MM.1S (cell line): ENCODE results near the gene RFESD.
"Not testable (repeated sequence)": the region's sequence is repeated elsewhere in the genome, so short reads cannot be mapped to it uniquely, and the experiment has no call there.

Experiments
- DNase-seq: peaks from one replicate; pipeline ENCODE4 v3.0.0-alpha.2; 2015
- H2AFZ ChIP-seq: fragments of 300-600 bp; sonication (generic); 2 replicates; pipeline ENCODE4 v1.6.0; 2016; ENCODE audit warnings: antibody characterized with exemption, low read length
- H3F3A ChIP-seq: fragments of 300-600 bp; sonication (generic); 2 replicates; pipeline ENCODE4 v1.6.1; 2016; ENCODE audit warnings: mild to moderate bottlenecking, antibody characterized with exemption, low read length, moderate library complexity, mixed read lengths; ENCODE audit not compliant: insufficient read depth
- H3K27ac ChIP-seq: fragments of 300-600 bp; sonication (generic); 2 replicates; pipeline ENCODE4 v1.5.1; 2016; ENCODE audit warnings: mild to moderate bottlenecking, low read length
- H3K27me3 ChIP-seq: fragments of 300-600 bp; sonication (generic); replicated peaks from 2 replicates; pipeline ENCODE4 v1.6.0; 2016; ENCODE audit warnings: low read length; ENCODE audit not compliant: insufficient read depth
- H3K36me3 ChIP-seq: fragments of 300-600 bp; sonication (generic); replicated peaks from 2 replicates; pipeline ENCODE4 v1.6.1; 2016; ENCODE audit warnings: mild to moderate bottlenecking, low read length, mixed read lengths; ENCODE audit not compliant: insufficient read depth
- H3K4me1 ChIP-seq: fragments of 300-600 bp; sonication (generic); 2 replicates; pipeline ENCODE4 v1.6.1; 2016; ENCODE audit warnings: low read length, mixed read lengths
- H3K4me2 ChIP-seq: fragments of 300-600 bp; sonication (generic); 2 replicates; pipeline ENCODE4 v1.6.0; 2016; ENCODE audit warnings: low read depth, low read length
- H3K4me3 ChIP-seq: fragments of 300-600 bp; sonication (generic); 2 replicates; pipeline ENCODE4 v1.5.1; 2016; ENCODE audit warnings: low read length, mixed read lengths
- H3K79me2 ChIP-seq: fragments of 300-600 bp; sonication (generic); 2 replicates; pipeline ENCODE4 v1.6.1; 2016; ENCODE audit warnings: mixed run types, low read length, mixed read lengths
- H3K9ac ChIP-seq: fragments of 300-600 bp; sonication (generic); 2 replicates; pipeline ENCODE4 v1.6.1; 2016; ENCODE audit warnings: low read length, mixed read lengths
- H3K9me2 ChIP-seq: fragments of 300-600 bp; sonication (generic); replicated peaks from 2 replicates; pipeline ENCODE4 v1.6.1; 2016; ENCODE audit warnings: mild to moderate bottlenecking, low read length, mixed read lengths; ENCODE audit not compliant: insufficient read depth
- H3K9me3 ChIP-seq: fragments of 300-600 bp; sonication (generic); replicated peaks from 2 replicates; pipeline ENCODE4 v1.6.1; 2016; ENCODE audit warnings: mild to moderate bottlenecking, low read length, mixed read lengths; ENCODE audit not compliant: insufficient read depth
- H4K20me1 ChIP-seq: fragments of 300-600 bp; sonication (generic); 2 replicates; pipeline ENCODE4 v1.6.1; 2016; ENCODE audit warnings: mild to moderate bottlenecking, low read length, moderate library complexity, mixed read lengths; ENCODE audit not compliant: insufficient read depth
- CTCF ChIP-seq: fragments of 300-600 bp; sonication (generic); IDR thresholded peaks from 2 replicates; pipeline ENCODE4 v1.5.1; 2016; ENCODE audit warnings: antibody characterized with exemption, low read length, mixed read lengths
- EZH2 ChIP-seq: fragments of 300-600 bp; sonication (generic); optimal IDR thresholded peaks from 2 replicates; pipeline ENCODE3; 2017; ENCODE audit warnings: low read depth, mild to moderate bottlenecking, antibody characterized with exemption, low read length, mixed read lengths
- EZH2phosphoT487 ChIP-seq: fragments of 300-600 bp; sonication (generic); IDR thresholded peaks from 2 replicates; pipeline ENCODE4 v1.6.1; 2018; ENCODE audit warnings: antibody characterized with exemption, low read length

Gene RFESD

GRCh38 chr5:95701074-95701473 is 54.5 kb downstream of the RFESD start:
- no peaks in the 10 kb centered on the region for H3K9me3 ChIP-seq
- H3K27me3 ChIP-seq, result no peaks in the 10 kb centered on the region
- H3K9me2 ChIP-seq, result no peaks in the 10 kb centered on the region
- no peak for DNase-seq
- H3K4me3 ChIP-seq, result no peak overlapping the region
- no peak overlapping the region for H3K9ac ChIP-seq
- H4K20me1 ChIP-seq, result no peaks in the 10 kb centered on the region
- no peaks in the 10 kb centered on the region for H3K79me2 ChIP-seq
- H3F3A ChIP-seq, result no peaks in the 10 kb centered on the region
- H3K27ac ChIP-seq, result no peak overlapping the region
- H3K4me2 ChIP-seq, result no peak overlapping the region
- no peak overlapping the region for H2AFZ ChIP-seq
- no peaks in the 10 kb centered on the region for H3K36me3 ChIP-seq
- TF ChIP-seq EZH2, result no peak
- TF ChIP-seq CTCF, result no peak
- no peaks in the 10 kb centered on the region for H3K4me1 ChIP-seq

GRCh38 chr5:95704150-95704549 is 57.6 kb downstream of the RFESD start:
- DNase-seq, result no peak
- Histone ChIP-seq H3K27me3 (no peaks in the 10 kb centered on the region), H3K36me3 (no peaks in the 10 kb centered on the region), H3K9me2 (no peaks in the 10 kb centered on the region), H3K4me1 (no peaks in the 10 kb centered on the region), H3F3A (no peaks in the 10 kb centered on the region), H3K9me3 (no peaks in the 10 kb centered on the region), H3K27ac (no peak overlapping the region), H3K9ac (no peak overlapping the region), H3K4me2 (no peak overlapping the region), H2AFZ (no peak overlapping the region), H3K79me2 (no peaks in the 10 kb centered on the region), H3K4me3 (no peak overlapping the region), H4K20me1 (no peaks in the 10 kb centered on the region)
- no peak for TF ChIP-seq EZH2phosphoT487
- TF ChIP-seq CTCF, result no peak
- TF ChIP-seq EZH2, result no peak

GRCh38 chr5:95706196-95706595 is 59.6 kb downstream of the RFESD start:
- H3K9me3 ChIP-seq, H2AFZ ChIP-seq: not testable (repeated sequence)

GRCh38 chr5:95707055-95707454 is 60.5 kb downstream of the RFESD start:
- H3K9ac ChIP-seq, result no peak overlapping the region
- TF ChIP-seq CTCF (no peak), EZH2 (no peak)

More at GRCh38 chr5:95706196-95706595, 59.6 kb downstream of the RFESD start:
- H3K79me2 ChIP-seq, H3K27ac ChIP-seq, H3K9me2 ChIP-seq, H3K27me3 ChIP-seq, DNase-seq, H3K9ac ChIP-seq, H3K36me3 ChIP-seq, H3K4me1 ChIP-seq, H3F3A ChIP-seq, H4K20me1 ChIP-seq, H3K4me2 ChIP-seq, H3K4me3 ChIP-seq: not testable (repeated sequence)

More at GRCh38 chr5:95707055-95707454, 60.5 kb downstream of the RFESD start:
- H3K4me3 ChIP-seq, result no peak overlapping the region
- H4K20me1 ChIP-seq, result no peaks in the 10 kb centered on the region
- H3F3A ChIP-seq, result no peaks in the 10 kb centered on the region
- no peak for DNase-seq
- H3K27me3 ChIP-seq, result no peaks in the 10 kb centered on the region
- H3K27ac ChIP-seq, result no peak overlapping the region
- no peaks in the 10 kb centered on the region for H3K9me2 ChIP-seq
- H2AFZ ChIP-seq, result no peak overlapping the region
- H3K79me2 ChIP-seq, result no peaks in the 10 kb centered on the region
- no peaks in the 10 kb centered on the region for H3K9me3 ChIP-seq
- no peaks in the 10 kb centered on the region for H3K4me1 ChIP-seq
- H3K36me3 ChIP-seq, result no peaks in the 10 kb centered on the region
- H3K4me2 ChIP-seq, result no peak overlapping the region
